NCI-H510A (cell line): ENCODE measurements around the gene PABPN1.

Experiments
- DNase-seq: peaks from one replicate; lab custom pipeline; 2025; lab: John Stamatoyannopoulos, UW

PABPN1 gene

GRCh38 chr14:23358042-23358441 is 36.8 kb downstream of the PABPN1 start:
- no peak for DNase-seq

DNA sequence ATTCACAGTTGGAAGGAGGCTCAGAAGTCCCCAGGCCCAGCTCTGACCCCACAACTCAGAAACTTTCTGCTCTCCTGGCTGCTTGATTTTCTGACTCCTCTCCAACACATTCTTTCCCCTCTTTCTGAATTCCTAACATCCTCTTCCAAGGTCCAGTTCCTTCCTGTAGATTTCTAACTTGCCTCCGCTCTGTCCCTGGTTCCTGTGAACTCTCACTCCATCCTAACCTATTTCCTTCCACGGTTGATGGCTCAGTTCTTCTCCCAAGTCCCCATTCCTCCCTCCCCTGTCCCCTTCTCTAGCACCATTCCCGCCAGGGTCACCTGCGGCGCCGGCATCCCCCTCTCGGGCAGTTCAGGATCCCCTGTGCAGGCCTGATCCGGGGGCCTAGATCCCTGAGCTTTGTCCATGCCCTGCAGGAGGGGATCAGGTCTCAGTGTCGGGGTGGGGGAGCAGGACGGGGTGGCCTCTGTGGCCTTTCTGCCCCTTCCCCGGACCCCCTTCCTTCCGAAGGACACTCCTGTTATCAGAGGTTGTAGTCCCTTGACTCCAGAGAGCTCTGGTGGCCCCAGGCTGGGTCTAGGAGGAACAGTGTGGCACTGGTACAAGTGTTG is 37.4 kb downstream of the PABPN1 start:
- no peak for DNase-seq

DNA sequence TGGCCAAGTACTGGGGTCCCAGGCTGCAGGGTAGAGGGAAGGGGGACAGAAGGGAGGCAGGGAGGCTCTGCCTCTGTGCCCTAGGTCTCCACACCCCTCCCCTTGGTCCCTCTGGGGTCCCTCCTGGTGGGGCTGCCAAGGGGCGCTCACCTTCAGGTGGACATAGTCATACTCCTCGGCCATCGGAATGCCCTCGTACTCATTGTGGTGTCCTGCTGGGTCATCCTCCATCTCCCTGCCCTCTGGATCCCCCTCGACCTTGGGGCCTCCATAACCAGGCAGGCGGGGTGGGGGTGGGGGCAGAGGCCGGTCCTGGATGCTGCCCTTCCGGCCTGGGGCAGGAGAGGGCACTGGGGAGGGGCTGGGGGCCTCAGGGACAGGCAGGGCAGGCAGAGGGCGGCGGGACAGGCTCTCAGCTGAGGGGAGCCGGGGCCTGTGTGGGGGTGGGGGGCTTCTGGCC is 37.9 kb downstream of the PABPN1 start:
- DNase-seq: no peak

DNA sequence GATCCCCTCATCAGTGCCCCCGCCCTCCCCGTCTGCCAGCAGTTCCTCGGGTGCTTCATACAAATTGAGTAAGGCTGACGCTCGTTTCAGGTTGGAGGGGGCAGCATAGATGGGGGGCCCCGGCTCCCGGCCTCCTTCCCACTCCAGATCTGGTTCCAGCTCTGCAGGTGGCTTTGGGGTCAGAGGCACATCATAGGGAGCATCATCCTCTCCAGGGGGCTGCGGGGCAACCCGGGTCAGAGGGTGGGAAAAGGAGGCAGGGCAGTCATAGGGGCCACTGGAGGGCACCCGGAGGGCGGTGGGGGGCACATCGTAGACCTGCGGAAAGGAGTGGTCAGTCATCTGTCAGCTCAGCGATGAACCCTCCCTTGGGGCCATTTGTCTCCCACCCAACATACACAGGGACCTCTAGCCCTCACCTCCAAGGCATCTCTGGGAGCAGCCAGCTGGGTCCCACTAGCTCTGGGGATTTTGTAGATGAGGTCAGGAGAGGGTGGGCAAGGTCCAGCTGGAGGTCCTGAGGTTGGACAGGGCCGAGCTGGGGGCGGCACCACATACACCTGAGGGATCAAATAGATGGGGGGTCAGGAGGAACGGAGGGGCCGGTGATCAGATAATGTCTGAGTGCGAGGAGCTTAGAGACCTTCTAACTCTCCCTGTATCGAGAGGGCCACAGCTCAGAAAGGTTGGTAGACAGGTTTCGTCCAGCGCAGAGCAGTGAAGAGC is 38.6 kb downstream of the PABPN1 start:
- no peak for DNase-seq

- DNase-seq: no peak
Observed at GRCh38 chr14:23360496-23360895, 39.2 kb downstream of the PABPN1 start.

DNA sequence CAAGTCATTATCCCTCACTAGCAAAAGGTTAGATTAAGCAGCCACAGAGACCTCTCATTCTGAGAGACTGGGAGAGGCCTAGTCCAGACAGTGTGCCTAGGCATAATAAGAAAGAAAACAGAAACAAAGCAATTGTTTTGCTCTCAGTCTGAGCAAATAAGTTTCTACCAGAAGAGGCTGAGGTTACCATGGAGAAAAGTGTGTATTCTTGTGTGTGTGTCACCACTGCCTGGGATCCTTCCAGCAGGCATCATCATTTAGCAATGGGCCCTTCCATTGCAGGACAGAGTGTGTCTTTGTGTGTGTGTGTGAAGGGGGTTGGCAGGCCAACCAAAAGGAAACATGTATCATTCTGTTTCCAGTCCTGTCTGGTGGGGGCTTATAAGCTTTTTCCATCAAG is 40.1 kb downstream of the PABPN1 start:
- DNase-seq: no peak

GRCh38 chr14:23361763-23362162 is 40.5 kb downstream of the PABPN1 start:
- DNase-seq: no peak

DNA sequence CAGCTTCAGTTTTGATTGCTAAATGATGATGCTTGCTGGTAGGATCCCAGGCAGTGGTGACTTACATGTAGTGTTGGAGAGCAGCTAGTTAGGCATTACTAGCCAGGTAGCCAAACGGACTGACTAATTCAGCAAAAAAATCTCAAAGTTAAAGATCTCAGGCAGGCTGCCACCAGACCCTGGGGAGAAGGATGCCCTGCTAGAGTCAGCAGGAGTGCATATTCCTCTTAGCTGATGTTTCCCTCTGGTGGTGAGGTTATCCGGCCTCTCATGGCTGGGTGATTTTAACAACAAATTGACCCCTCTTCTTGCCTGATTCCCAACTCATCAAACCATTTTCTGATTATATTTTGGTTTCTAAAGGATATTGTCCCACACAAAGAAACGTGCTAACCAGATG is 40.9 kb downstream of the PABPN1 start:
- no peak for DNase-seq

- DNase-seq: no peak
Observed at GRCh38 chr14:23364164-23365035, 43.1 kb downstream of the PABPN1 start.

- DNase-seq: no peak
Observed at GRCh38 chr14:23365036-23365731, 43.9 kb downstream of the PABPN1 start, which contains the start of gene EFS. TSS of gene EFS (minus strand) at chr14:23365172. CDS start at chr14:23365025, 147 bp downstream.

- DNase-seq: no peak
Observed at GRCh38 chr14:23365732-23366425, 44.6 kb downstream of the PABPN1 start.

DNA sequence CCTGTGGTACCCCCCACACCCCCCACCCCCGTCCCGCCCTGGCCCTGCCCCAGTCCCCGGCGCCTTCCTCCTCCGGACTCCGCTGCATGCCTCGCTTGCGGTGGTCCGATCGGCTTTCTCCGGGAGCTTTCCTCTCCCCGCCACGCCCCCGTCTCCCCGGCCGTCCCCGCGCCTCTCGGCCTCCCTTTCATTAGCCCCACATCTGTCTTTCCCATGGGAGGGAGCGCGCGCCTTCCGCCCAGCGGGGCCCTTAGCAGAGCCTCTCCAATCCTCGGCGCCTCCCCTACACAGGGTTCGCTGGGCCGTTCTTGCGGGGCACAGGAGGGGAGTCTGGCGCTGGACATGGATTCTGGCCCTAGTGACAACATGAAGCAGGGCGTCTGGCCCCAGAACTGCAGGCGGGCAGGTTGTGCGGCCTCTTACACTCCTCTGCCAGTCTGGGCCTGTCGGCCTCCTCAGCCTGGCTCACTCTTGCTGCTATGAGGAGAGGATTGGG is 45.2 kb downstream of the PABPN1 start:
- DNase-seq: no peak

DNA sequence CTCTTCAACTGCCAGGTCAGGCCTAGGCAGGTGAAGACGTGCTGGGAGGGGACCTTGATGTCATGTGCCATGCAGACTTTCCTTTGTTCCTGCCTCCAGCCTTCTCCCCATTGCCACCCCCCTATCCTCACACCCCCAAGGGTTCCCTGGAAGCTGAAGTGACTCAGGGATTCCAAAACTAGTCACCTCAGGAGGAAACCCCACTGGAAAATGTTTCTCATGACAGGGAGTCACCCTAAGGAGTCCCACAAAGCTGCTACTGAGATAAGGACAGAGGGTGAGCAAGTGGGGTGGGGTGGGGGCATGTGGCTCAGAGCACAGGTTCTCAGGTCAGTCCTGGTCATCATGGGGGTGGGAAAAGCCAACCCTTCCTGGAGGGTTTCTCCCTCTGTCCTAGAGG is 49.0 kb downstream of the PABPN1 start:
- no peak for DNase-seq

GRCh38 chr14:23371865-23372264 is 50.6 kb downstream of the PABPN1 start:
- DNase-seq: no peak

DNA sequence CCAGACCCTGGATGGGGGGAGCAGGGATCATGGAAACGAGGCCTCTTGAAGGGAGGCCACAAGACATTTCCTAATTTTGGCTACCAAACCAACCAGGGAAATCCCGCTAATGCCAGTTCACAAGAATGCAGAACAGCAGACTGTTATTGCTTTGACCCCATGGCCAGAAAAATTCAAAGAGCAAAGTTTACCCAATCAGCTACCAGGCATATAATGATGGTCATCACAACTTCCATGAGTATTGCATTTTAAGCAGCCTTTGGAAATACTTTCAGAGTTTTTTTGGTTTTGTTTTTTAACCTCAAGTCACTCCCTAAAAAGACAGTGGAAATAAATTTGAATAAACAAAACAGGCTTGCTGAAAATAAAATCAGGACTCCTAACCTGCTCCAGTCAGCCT is 51.3 kb downstream of the PABPN1 start, which contains the start of gene IL25:
Gene IL25 (plus strand): TSS at position 301 of the 400 bp plus-strand sequence.
- no peak for DNase-seq

- DNase-seq: no peak
Observed at GRCh38 chr14:23373041-23373440, 51.8 kb downstream of the PABPN1 start.
